Common myeloid progenitor, CD34-positive (primary cell): ENCODE data around the gene LAMA3.
A peak's percentile ranks its signal among the peaks of the same experiment; 100 is the strongest.

Source experiments
- CTCF ChIA-PET: fragments of 350-600 bp; sonication (Branson Sonifier 250); formaldehyde crosslinking; loops from one replicate; lab custom pipeline; 2021; ENCODE audit warnings: antibody characterized with exemption; lab: Charles Lee
- POLR2A ChIA-PET: fragments of 350-600 bp; sonication (Branson Sonifier 250); formaldehyde crosslinking; loops from one replicate; lab custom pipeline; 2021; ENCODE audit warnings: antibody characterized with exemption; lab: Charles Lee
- DNase-seq, 3 donors: peaks; one replicate each; pipeline versions ENCODE4 v3.0.0 to v3.0.0-alpha.2; 2013
- H3K27ac ChIP-seq, 2 experiments: 1 replicate in 1 of 2; 2 replicates in 1 of 2; pipeline ENCODE4 v1.7.0; 2013; ENCODE audit warnings: inconsistent platforms in 2 of 2, low read length in 2 of 2, mild to moderate bottlenecking in 2 of 2, low read depth in 1 of 2, moderate library complexity in 1 of 2; ENCODE audit not compliant: severe bottlenecking in 2 of 2, insufficient read depth in 1 of 2, poor library complexity in 1 of 2
- H3K27me3 ChIP-seq, 5 experiments: replicated peaks in 2 of 5; 1 replicate in 3 of 5; 2 replicates in 2 of 5; pipeline versions ENCODE4 v1.6.1 to v1.7.0; 2013; ENCODE audit warnings: low read length in 4 of 5, mild to moderate bottlenecking in 2 of 5, moderate library complexity in 2 of 5, inconsistent platforms in 1 of 5; ENCODE audit not compliant: insufficient read depth in 5 of 5, control insufficient read depth in 4 of 5
- H3K36me3 ChIP-seq, 4 experiments: 1 replicate in 2 of 4; 2 replicates in 2 of 4; pipeline versions ENCODE4 v1.6.1 to v1.7.0; 2013; ENCODE audit warnings: low read length in 3 of 4, control low read depth in 1 of 4, mild to moderate bottlenecking in 1 of 4; ENCODE audit not compliant: control insufficient read depth in 4 of 4, insufficient read depth in 4 of 4
- H3K4me1 ChIP-seq, 4 experiments: 1 replicate in 3 of 4; 2 replicates in 1 of 4; pipeline versions ENCODE4 v1.6.1 to v1.7.1; 2013; ENCODE audit warnings: low read length in 3 of 4, mild to moderate bottlenecking in 3 of 4, control low read depth in 1 of 4, inconsistent platforms in 1 of 4, moderate library complexity in 1 of 4; ENCODE audit not compliant: control insufficient read depth in 4 of 4, insufficient read depth in 4 of 4; ENCODE audit errors: control extremely low read depth in 1 of 4
- H3K4me3 ChIP-seq, 7 experiments: 1 replicate in 4 of 7; 2 replicates in 3 of 7; pipeline versions ENCODE4 v1.5.1 to v1.7.0; 2013; ENCODE audit warnings: mild to moderate bottlenecking in 7 of 7, low read length in 6 of 7, moderate library complexity in 6 of 7, inconsistent platforms in 2 of 7, low read depth in 2 of 7, control low read depth in 1 of 7; ENCODE audit not compliant: insufficient read depth in 4 of 7, control insufficient read depth in 1 of 7; ENCODE audit errors: extremely low read depth in 1 of 7
- H3K9me3 ChIP-seq, 5 experiments: 1 replicate in 4 of 5; 2 replicates in 1 of 5; pipeline versions ENCODE4 v1.6.1 to v1.7.1; 2013; ENCODE audit warnings: low read length in 4 of 5, mild to moderate bottlenecking in 2 of 5, inconsistent platforms in 1 of 5, low read depth in 1 of 5, moderate library complexity in 1 of 5; ENCODE audit not compliant: control insufficient read depth in 4 of 5, insufficient read depth in 2 of 5; ENCODE audit errors: control extremely low read depth in 1 of 5
- WGBS: methylation state at CpG from one replicate; pipeline ENCODE4 v1.1.5; 2013; ENCODE audit not compliant: insufficient coverage; 5-methylcytosine and 5-hydroxymethylcytosine counted together

LAMA3 gene

DNA sequence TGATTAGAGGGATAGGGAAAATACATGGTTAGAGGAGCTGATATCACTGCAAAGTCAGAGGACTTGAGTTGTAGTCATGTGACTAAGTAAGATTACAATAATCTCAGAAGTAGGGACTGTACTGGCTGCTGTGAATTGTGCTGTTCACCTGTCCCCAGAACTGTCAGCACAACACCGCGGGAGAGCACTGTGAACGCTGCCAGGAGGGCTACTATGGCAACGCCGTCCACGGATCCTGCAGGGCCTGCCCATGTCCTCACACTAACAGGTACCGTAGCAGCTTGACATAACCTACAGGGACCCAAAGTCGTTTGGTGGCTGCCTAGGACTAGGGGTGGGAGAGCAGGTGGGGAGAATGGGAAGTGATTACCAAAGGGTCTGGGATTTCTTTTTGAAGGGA, 192.5 kb downstream of the LAMA3 start:
- Histone ChIP-seq H3K36me3 (no peaks in the 10 kb centered on the region), H3K27ac (no peak overlapping the region), H3K4me1 (peaks cover 0 to 19% (median 2%) of the 10 kb centered on the region in 4 experiments), H3K4me3 (no peak overlapping the region), H3K9me3 (no peaks in the 10 kb centered on the region), H3K27me3 (no peaks in the 10 kb centered on the region)
- WGBS: 97% methylated on average over 5 of the region's 8 CpGs
- ChIA-PET POLR2A (no interaction called here), CTCF (no interaction called here)
- DNase-seq: no peak

DNA sequence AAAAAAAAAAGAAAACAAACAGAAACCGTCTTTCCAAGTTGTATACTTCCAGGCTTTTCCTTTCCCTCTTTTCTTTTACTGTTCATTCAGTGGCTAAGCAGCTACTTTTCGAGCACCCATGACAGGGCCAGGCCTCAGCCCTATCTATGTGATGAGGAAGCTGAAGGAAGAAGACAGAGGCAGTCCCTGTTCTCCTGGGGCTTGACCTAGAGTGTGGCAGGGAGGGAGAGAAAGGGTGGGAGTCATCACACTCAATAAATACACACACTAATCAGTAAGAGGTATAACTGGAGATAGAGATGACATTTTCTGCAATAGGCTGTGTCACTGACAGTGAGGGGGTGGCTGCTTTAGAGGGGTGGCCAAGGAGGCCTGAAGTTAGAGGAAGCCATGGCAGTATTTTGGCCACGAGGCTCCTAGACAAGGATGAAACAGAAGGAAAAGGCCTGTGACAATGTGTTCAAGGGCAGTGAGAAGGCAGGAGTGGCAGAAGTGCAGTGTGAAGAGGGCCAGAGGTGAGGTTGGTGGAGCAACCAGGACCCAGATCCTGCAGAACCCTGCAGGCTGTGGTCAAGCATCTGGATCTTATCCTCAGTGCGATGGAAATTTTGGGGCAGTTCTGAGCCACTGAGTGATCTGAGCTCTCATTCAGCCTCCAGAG, 193.5 kb downstream of the LAMA3 start:
- peaks cover 0 to 19% (median under 1%) of the 10 kb centered on the region in 4 experiments for H3K4me1 ChIP-seq
- no peak overlapping the region for H3K27ac ChIP-seq
- H3K4me3 ChIP-seq: no peak overlapping the region
- no peak for DNase-seq
- no peaks in the 10 kb centered on the region for H3K9me3 ChIP-seq
- ChIA-PET POLR2A (no interaction called here), CTCF (interaction anchor here (0.6 kb wide), 1 partner anchor 9 kb away, joined by 3 read pairs; no protein-coding TSS in a partner anchor)
- H3K27me3 ChIP-seq: no peaks in the 10 kb centered on the region
- 96% methylated on average over 2 of the region's 4 CpGs for WGBS
- H3K36me3 ChIP-seq: no peaks in the 10 kb centered on the region

DNA sequence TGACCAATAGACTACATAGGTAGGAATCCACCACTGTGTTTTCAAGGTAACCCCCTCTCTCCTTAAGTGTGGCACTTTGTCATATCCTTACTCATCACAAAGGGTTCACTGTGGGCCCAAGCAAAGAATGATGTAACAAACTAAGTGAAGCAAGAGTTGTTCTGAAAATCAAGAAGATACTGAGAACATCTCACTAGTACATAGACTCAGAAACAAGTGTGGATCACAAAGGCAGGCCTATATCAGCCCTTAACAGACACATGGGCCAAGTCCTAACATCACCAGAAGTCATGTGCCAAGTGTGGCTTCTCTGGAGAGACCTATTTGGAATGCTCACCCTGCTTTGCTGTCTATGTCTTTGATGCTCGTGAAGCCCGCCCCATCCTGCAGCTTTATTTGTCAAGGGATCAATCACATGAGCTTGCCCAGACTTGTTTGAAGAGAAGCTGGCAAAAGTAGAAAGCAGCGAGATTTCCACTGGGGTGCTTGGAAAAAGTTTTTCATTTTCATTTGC, 194.1 kb downstream of the LAMA3 start:
- no peaks in the 10 kb centered on the region for H3K27me3 ChIP-seq
- H3K27ac ChIP-seq: no peak overlapping the region
- no peaks in the 10 kb centered on the region for H3K36me3 ChIP-seq
- ChIA-PET CTCF (interaction anchor here (0.8 kb wide), 1 partner anchor 55 kb away, joined by 3 read pairs; no protein-coding TSS in a partner anchor), POLR2A (no interaction called here)
- WGBS: 100% methylated on average over 3 of the region's 3 CpGs
- H3K9me3 ChIP-seq: no peaks in the 10 kb centered on the region
- DNase-seq: no peak
- H3K4me1 ChIP-seq: peaks cover 0 to 19% (median under 1%) of the 10 kb centered on the region in 4 experiments
- H3K4me3 ChIP-seq: no peak overlapping the region

DNA sequence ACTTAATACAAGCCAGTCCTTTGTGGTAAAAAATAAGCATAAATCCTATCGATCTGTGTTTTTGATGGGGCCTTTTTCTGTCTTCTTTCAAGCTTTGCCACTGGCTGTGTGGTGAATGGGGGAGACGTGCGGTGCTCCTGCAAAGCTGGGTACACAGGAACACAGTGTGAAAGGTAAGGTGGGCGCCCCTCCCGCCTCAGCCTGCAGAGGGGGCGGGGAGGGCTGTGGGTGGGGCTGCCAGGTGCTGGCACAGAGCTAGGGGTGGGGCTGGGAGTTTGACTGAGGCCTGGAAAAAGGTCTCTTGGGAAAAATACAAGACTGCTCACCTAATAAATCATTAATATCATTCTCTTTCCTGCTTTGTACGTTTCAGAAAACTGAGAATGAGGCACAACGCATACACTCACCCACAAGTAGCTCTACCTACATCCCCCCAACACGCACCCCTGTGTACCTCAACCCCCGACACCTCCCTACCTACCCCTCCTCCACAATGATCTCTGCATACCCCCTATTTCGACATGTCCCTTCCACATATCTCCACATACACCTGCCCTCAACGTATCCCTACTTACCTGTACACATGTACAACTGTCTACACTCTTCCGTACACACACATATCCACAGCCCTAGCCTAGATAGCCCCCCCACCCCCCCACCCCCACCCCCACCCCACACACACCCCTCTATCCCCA, 195.6 kb downstream of the LAMA3 start:
- ChIA-PET POLR2A (no interaction called here), CTCF (no interaction called here)
- Histone ChIP-seq H3K9me3 (no peaks in the 10 kb centered on the region), H3K27ac (no peak overlapping the region), H3K4me1 (peaks cover 0 to 19% (median under 1%) of the 10 kb centered on the region in 4 experiments), H3K36me3 (no peaks in the 10 kb centered on the region), H3K4me3 (no peak overlapping the region), H3K27me3 (no peaks in the 10 kb centered on the region)
- 55% methylated on average over 6 of the region's 13 CpGs for WGBS
- no peak for DNase-seq

DNA sequence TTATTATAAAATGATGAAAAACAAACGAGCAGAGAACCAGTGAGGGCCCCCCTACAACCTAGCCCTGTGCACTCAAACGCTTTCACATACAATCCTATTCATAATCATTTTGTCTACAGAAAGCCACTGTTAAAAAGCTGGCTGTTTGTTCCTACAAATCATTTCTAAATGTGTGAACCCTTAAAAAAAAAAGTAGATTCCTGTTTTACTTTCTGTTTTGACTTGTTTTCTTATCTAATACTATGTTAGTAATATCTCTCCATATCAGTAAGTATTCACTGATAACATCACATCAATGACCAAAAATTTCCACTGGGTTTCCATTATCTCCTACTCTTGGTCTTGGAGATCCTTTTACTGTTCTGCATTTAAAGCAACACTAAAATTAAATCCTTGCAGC, 196.5 kb downstream of the LAMA3 start:
- no peaks in the 10 kb centered on the region for H3K27me3 ChIP-seq
- H3K4me1 ChIP-seq: peaks cover 0 to 19% (median under 1%) of the 10 kb centered on the region in 4 experiments
- H3K27ac ChIP-seq: no peak overlapping the region
- H3K4me3 ChIP-seq: peak overlapping the region in 1 of 7 experiments; percentile 4
- H3K9me3 ChIP-seq: no peaks in the 10 kb centered on the region
- DNase-seq: peak; percentile 33 to 64 (median 62)
- WGBS: 0% methylated on average over 1 of the region's 2 CpGs
- ChIA-PET CTCF (interaction anchor here (1.3 kb wide), 1 partner anchor 82 kb away, joined by 3 read pairs; no protein-coding TSS in a partner anchor), POLR2A (no interaction called here)
- H3K36me3 ChIP-seq: no peaks in the 10 kb centered on the region

DNA sequence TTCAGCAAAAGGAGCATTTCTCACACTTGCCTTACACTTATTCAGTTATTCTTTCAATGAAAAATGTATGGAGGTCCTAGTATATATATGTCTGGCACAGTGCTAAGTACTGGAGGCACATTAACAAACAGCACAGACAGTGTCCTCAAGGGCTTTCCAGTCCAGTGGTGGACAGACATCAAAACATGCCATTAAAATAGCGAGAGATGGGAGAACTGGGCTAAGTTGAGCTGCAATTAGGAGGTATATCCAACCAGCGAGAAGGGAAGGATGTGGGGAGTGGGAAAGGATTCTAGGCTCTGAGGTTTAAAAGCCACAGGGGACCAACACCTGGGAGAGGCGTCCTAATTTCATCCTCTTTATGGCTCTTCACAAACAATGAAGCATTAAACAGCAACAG, 197.8 kb downstream of the LAMA3 start:
- WGBS: 60% methylated on average over 1 of the region's 3 CpGs
- POLR2A ChIA-PET: no interaction called here
- CTCF ChIA-PET: interaction anchor here (0.8 to 1.3 kb wide), 5 partner anchors 14 to 83 kb away, joined by 3 to 5 read pairs (median 3); no protein-coding TSS in a partner anchor
- Histone ChIP-seq H3K36me3 (no peaks in the 10 kb centered on the region), H3K27me3 (no peaks in the 10 kb centered on the region), H3K4me1 (peaks cover 0 to 19% (median under 1%) of the 10 kb centered on the region in 4 experiments), H3K9me3 (no peaks in the 10 kb centered on the region), H3K4me3 (no peak overlapping the region), H3K27ac (no peak overlapping the region)
- no peak for DNase-seq

DNA sequence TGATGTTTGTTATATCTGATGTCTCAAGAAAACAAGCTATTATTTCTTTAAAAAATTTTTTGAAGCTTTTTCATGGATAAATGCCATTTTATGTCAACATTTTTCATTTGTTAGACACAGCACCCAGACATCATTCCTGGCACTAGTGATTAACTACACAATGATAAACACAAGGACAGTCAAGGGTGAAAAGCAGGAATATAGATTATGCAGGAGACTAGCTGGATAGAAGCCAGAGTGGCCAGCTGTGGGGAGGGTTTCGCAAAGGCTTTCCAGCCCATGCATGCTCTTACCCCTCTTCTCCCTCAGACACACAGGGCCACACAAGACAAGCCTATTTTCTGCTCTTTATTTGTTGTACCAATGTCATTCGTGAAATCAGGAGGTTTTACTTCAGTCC, 198.2 kb downstream of the LAMA3 start:
- H3K27me3 ChIP-seq: no peaks in the 10 kb centered on the region
- H3K27ac ChIP-seq: no peak overlapping the region
- no peak overlapping the region for H3K4me3 ChIP-seq
- ChIA-PET CTCF (interaction anchor here (0.8 to 1.3 kb wide), 4 partner anchors 13 to 76 kb away, joined by 3 to 5 read pairs (median 3); no protein-coding TSS in a partner anchor), POLR2A (no interaction called here)
- 100% methylated on average over 1 of the region's 2 CpGs for WGBS
- H3K9me3 ChIP-seq: no peaks in the 10 kb centered on the region
- DNase-seq: no peak
- H3K4me1 ChIP-seq: peaks cover 0 to 19% (median under 1%) of the 10 kb centered on the region in 4 experiments
- no peaks in the 10 kb centered on the region for H3K36me3 ChIP-seq
